GM19455 (cell line): ENCODE data around the gene HBQ1.
"Not testable (repeated sequence)": the region's sequence is repeated elsewhere in the genome, so short reads cannot be mapped to it uniquely, and the experiment has no call there.

Source experiments
- ATAC-seq: cut with Tn5 transposase; IDR thresholded peaks from one replicate; pipeline ENCODE4 v1.9.1; 2021; ENCODE audit not compliant: unreplicated experiment

HBQ1 gene

DNA sequence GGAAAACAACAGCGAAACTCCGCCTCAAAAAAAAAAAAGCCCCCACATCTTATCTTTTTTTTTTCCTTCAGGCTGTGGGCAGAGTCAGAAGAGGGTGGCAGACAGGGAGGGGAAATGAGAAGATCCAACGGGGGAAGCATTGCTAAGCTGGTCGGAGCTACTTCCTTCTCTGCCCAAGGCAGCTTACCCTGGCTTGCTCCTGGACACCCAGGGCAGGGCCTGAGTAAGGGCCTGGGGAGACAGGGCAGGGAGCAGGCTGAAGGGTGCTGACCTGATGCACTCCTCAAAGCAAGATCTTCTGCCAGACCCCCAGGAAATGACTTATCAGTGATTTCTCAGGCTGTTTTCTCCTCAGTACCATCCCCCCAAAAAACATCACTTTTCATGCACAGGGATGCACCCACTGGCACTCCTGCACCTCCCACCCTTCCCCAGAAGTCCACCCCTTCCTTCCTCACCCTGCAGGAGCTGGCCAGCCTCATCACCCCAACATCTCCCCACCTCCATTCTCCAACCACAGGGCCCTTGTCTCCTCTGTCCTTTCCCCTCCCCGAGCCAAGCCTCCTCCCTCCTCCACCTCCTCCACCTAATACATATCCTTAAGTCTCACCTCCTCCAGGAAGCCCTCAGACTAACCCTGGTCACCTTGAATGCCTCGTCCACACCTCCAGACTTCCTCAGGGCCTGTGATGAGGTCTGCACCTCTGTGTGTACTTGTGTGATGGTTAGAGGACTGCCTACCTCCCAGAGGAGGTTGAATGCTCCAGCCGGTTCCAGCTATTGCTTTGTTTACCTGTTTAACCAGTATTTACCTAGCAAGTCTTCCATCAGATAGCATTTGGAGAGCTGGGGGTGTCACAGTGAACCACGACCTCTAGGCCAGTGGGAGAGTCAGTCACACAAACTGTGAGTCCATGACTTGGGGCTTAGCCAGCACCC is 5.0 kb upstream of the HBQ1 start:
- ATAC-seq, result no peak

DNA sequence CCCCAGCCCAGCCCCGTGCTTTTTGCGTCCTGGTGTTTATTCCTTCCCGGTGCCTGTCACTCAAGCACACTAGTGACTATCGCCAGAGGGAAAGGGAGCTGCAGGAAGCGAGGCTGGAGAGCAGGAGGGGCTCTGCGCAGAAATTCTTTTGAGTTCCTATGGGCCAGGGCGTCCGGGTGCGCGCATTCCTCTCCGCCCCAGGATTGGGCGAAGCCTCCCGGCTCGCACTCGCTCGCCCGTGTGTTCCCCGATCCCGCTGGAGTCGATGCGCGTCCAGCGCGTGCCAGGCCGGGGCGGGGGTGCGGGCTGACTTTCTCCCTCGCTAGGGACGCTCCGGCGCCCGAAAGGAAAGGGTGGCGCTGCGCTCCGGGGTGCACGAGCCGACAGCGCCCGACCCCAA is 4.3 kb upstream of the HBQ1 start:
- ATAC-seq, result not testable (repeated sequence)

DNA sequence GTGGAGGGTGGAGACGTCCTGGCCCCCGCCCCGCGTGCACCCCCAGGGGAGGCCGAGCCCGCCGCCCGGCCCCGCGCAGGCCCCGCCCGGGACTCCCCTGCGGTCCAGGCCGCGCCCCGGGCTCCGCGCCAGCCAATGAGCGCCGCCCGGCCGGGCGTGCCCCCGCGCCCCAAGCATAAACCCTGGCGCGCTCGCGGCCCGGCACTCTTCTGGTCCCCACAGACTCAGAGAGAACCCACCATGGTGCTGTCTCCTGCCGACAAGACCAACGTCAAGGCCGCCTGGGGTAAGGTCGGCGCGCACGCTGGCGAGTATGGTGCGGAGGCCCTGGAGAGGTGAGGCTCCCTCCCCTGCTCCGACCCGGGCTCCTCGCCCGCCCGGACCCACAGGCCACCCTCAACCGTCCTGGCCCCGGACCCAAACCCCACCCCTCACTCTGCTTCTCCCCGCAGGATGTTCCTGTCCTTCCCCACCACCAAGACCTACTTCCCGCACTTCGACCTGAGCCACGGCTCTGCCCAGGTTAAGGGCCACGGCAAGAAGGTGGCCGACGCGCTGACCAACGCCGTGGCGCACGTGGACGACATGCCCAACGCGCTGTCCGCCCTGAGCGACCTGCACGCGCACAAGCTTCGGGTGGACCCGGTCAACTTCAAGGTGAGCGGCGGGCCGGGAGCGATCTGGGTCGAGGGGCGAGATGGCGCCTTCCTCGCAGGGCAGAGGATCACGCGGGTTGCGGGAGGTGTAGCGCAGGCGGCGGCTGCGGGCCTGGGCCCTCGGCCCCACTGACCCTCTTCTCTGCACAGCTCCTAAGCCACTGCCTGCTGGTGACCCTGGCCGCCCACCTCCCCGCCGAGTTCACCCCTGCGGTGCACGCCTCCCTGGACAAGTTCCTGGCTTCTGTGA is 3.5 kb upstream of the HBQ1 start, which contains the start of gene HBA1:
HBA1 (plus strand) TSS at position 204 of the 906 bp plus-strand sequence; CDS start at position 241, 37 bp downstream.
- not testable (repeated sequence) for ATAC-seq

DNA sequence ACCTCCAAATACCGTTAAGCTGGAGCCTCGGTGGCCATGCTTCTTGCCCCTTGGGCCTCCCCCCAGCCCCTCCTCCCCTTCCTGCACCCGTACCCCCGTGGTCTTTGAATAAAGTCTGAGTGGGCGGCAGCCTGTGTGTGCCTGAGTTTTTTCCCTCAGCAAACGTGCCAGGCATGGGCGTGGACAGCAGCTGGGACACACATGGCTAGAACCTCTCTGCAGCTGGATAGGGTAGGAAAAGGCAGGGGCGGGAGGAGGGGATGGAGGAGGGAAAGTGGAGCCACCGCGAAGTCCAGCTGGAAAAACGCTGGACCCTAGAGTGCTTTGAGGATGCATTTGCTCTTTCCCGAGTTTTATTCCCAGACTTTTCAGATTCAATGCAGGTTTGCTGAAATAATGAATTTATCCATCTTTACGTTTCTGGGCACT is 2.9 kb upstream of the HBQ1 start:
- ATAC-seq, result no peak

DNA sequence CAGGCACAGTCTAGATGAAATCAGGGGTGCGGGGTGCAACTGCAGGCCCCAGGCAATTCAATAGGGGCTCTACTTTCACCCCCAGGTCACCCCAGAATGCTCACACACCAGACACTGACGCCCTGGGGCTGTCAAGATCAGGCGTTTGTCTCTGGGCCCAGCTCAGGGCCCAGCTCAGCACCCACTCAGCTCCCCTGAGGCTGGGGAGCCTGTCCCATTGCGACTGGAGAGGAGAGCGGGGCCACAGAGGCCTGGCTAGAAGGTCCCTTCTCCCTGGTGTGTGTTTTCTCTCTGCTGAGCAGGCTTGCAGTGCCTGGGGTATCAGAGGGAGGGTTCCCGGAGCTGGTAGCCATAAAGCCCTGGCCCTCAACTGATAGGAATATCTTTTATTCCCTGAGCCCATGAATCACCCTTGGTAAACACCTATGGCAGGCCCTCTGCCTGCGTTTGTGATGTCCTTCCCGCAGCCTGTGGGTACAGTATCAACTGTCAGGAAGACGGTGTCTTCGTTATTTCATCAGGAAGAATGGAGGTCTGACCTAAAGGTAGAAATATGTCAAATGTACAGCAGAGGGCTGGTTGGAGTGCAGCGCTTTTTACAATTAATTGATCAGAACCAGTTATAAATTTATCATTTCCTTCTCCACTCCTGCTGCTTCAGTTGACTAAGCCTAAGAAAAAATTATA is 2.1 kb upstream of the HBQ1 start:
- ATAC-seq, result no peak

DNA sequence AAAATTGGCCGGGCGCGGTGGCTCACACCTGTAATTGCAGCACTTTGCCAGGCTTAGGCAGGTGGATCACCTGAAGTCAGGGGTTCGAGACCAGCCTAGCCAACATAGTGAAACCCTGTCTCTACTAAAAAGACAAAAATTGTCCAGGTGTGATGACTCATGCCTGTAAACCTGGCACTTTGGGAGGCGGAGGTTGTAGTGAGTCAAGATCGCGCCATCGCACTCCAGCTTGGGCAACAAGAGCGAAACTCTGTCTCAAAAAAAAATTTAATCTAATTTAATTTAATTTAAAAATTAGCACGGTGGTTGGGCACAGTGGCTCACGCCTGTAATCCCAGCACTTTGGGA is 1.6 kb upstream of the HBQ1 start:
- no peak for ATAC-seq

DNA sequence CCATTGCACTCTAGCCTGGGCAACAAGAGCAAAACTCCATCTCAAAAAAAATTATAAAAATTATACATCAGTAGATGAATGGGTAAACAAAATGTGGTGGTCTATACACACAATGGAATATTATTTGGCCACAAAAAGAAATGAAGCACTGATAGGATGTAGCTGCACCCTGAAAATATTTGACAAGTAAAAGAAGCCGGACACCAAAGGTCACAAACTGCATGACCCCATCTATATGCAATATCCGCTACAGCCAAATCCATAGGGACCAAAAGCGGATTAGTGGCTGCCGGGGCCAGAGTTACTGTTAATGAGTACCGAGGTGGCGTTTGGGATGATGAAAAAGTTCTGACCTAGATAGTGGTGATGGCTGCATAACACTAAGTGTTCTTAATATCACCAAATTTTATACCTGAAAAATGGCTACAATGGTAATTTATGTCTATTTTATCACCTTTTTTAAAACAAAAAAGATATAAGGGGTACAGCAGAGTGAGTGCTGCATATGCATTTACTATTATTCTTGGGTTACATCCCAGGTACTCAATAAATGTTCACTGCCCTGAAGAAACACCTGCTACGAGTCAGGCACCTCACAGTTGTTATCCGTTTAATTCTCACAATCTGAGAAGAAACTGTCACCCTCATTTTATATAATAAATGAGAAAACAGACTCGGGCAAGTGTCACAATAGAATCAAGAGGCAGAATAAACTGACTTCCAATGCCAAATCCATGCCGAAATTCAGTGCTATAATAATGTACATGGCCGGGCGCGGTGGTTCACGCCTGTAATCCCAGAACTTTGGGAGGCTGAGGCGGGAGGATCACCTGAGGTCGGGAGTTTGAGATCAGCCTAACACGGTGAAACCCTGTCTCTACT is 807 bp upstream of the HBQ1 start:
- no peak for ATAC-seq

DNA sequence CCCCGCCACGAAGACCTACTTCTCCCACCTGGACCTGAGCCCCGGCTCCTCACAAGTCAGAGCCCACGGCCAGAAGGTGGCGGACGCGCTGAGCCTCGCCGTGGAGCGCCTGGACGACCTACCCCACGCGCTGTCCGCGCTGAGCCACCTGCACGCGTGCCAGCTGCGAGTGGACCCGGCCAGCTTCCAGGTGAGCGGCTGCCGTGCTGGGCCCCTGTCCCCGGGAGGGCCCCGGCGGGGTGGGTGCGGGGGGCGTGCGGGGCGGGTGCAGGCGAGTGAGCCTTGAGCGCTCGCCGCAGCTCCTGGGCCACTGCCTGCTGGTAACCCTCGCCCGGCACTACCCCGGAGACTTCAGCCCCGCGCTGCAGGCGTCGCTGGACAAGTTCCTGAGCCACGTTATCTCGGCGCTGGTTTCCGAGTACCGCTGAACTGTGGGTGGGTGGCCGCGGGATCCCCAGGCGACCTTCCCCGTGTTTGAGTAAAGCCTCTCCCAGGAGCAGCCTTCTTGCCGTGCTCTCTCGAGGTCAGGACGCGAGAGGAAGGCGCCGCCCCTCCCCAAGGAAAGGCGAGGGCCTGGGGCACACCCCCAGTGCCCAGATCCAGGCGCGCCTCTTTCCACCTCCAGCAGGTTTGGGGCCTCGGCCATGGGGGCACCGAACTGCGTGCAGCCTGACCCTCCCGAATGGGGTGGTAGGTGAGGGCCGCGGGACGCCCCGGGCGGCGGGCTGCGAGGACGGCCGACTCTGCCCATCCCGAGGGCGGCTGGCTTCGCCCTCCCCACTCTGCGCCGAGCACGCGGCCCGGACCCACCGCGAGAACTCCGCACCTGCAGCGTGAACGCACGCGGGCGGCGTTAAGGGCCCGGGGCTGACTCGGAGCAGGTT is 664 bp downstream of the HBQ1 start:
- ATAC-seq, result no peak

DNA sequence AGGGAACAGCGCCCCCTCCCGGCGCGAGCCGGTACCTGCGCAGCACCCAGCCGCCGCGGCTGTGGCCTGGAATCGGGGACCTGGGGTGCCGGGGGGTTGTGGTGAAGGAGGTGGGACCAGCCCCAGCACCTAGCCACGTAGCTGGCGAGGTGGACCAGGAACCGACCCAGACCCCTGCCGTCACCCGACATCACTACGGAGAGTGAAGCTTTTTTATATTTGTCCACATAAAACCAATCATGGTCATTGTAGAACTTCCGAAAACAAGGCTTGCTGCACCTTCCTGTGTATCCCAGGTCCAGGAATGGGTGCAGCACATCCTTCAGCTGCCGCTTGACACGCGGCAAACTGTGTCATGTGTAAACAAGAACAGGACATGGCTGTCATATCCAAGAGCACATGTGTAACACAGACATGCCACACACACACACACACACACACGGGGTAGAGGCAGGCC is 1.3 kb downstream of the HBQ1 start:
- no peak for ATAC-seq

DNA sequence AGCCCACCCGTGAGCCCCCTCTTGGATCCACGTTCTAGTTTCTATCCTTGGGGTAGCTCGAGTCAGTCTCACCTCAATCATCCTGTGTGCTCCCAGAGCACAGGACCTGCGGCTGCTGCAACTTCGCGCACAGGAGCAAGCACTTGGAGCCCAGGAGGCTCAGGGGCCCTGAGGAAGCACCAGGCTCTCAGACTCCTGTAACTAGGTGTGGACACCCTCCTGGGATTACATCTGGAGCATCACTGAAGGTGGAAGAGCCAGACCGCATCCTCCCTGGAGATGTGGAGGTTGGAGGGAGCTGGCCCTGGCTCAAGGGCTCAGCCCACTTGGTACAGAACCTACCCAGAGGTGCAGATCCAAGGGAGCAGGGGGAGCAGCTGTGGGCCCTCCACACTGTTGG is 2.7 kb downstream of the HBQ1 start:
- ATAC-seq, result no peak

DNA sequence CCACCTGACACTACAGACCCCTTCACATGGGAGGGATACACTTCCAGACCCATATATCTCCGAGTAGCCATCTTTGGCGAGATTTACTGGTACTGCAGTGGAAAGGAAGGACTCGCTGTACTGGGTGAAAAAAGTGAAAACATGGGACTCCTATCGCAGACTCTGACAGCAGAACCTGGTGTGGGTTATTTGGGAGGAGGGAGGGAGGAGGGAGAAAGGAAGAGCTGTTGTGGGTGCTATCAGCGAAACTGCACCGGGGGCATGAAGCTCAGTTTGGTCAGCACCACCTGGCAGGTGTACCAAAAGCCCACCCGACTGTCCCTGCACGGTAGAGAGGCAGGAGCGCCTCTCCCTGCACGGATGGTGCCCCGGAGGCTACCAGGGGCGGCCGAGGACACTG is 5.0 kb downstream of the HBQ1 start:
- no peak for ATAC-seq

DNA sequence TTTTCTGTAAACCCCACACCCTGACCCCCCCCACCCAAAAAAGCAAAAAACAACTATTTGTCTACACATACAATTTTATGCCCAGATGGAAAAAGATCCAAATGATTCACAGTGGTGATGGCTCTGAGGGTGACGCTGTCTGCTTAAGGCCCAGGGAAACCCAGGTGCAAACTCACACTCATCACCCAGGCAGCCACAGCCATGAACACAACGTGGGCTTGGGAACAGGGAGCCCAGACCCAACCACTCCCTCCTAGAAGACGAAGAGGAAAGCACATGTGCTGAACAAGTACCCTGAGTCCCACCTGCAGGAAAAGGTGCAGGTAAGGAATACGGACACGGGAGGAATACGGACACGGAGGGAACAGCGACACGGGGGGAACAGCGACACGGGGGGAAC is 5.4 kb downstream of the HBQ1 start:
- no peak for ATAC-seq

DNA sequence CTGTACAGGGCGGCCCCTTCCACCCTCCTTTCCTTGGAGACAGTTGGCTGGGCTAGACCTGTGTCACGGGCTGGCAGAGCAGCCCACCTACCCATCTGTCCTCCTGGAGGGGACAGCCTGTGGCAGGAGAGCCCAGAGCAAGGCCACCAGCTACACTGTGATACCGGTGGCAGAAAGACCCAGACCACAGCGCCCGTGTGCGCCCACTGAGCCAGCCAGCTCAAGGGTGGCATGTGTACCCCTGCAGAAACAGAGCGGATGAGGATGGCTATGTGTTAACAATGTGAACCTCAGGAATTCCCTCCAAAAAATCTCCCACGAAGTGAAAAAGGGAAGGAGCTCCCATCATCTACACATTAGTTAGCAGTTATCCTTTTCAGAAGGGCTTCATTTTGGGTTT is 7.1 kb downstream of the HBQ1 start:
- no peak for ATAC-seq

DNA sequence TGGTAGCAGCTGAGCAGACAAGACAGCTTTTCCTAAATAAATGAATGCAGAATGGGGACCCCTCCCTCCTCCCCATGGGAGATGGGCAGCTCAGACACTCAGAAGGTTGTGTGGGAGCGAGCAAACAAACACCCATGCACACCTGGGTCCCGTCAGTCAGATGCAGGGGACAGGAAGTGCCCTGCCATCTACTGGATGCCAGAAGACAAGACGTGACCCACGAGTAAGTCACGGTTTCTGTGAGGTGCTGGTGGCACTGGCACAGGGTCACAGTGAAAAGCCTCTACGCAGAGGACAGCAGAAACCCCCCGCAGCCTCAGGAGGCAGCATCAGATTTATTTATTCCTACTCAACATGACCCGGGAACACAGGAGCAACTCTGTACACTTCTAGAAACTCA is 8.4 kb downstream of the HBQ1 start:
- no peak for ATAC-seq

DNA sequence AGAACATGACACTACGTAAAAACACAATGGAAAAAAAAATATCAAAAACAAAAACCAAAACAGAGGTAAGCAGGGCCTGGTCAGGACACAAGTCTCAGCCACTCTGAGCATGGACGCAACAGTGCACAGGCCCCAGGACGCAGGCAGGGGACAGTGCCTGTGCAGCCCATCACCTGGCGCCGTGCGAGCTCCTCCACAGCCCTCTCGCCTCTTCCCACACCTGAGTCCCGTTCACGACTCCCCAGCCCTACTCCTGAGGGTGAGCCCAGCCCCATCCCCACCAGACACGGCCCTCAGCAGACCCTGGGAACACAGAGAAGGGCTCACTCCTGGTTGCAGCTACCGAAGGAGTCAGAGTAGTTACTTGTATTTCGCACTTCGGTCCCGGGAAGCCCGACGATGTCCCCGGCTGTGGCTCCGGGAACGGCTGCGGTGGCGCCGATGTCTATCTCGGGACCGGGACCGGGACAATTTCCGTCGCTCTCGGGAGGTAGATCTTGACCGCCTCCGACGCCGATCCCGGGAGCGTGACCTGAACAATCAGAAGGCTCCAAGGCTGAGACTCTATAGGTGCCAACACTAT is 9.4 kb downstream of the HBQ1 start:
- ATAC-seq, result no peak

DNA sequence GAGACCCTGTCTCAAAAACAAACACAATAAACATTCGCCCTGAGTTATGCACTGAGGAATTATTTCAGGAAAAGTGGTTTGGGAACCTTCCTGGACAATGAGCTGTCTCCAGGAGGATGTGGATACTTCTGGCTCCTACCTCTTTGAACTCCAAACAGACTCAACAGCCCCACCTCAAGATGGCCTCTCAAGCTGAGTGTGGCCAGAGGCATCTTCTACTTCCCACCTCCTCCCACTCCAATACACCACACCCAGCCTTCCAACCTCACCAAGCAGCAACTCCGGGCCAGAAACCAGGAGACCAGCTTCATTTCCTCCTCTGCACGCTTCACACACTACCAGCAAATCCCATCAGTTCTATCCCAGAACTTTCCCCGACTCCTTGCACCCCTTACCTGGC is 11.6 kb downstream of the HBQ1 start:
- ATAC-seq, result no peak

DNA sequence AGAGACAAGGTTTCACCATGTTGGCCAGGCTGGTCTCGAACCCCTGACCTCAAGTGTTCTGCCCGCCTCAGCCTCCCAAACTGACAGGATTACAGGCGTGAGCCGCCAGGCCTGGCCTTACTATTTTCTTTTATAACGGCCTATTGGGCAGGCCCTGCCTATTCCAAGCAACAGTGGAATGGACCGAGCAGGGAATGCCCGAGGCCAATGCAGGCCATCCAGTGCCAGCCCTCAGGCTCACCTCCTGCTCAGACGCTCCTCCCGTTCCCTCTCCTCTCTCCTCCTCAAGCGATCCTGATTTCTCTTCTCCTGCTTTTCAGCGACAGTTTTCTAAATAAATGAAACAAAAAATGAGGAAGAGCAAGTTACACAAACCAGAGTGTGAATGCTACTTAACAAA is 12.4 kb downstream of the HBQ1 start:
- no peak for ATAC-seq

DNA sequence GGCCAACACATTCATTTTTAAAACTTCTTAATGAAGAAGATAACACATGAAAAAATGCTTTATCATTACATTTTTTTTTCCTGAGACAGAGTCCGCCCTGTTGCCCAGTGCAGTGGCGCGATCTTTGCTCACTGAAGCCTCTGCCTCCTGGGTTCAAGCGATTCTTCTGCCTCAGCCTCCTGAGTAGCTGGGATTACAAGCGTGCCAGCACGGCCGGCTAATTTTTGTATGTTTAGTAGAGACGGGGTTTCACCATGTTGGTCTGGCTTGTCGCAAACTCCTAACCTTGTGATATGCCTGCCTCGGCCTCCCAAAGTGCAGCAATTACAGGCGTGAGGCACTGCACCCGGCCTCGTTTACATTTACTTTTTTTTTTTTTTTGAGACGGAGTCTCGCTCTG is 13.2 kb downstream of the HBQ1 start:
- ATAC-seq, result no peak

DNA sequence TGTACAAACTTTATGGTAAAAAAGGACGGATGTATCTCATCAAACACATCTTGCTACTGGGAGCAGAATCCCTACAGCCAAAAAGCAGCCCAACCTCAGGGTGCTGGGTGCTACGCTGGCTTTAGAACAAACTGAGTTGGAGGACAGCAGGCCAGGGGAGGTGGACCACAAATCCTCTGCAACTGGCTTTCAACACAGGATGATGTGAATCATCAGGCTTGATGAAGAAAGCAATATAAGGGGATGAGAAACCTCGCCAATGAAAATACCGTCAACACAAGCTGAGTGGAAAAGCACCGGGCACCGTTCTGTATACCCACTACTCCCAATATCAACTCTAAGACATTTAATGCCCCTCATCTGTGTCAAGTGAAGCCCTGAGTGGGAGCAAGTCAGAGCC is 14.3 kb downstream of the HBQ1 start:
- no peak for ATAC-seq
